WERI-Rb-1 (cell line): Measurements from ENCODE around the gene TNFRSF25.

Source experiments
- DNase-seq: peaks from one replicate; pipeline ENCODE4 v3.0.0-alpha.2; 2020
- H3K27ac ChIP-seq: fragments of 250-450 bp; sonication (Bioruptor Pico); 2 replicates; pipeline ENCODE4 v1.5.1; 2020; ENCODE audit warnings: mild to moderate bottlenecking, moderate library complexity
- H3K27me3 ChIP-seq: fragments of 250-450 bp; sonication (Bioruptor Pico); 2 replicates; pipeline ENCODE4 v1.5.1; 2021; ENCODE audit warnings: mild to moderate bottlenecking, low read depth, moderate library complexity; ENCODE audit not compliant: insufficient read depth, severe bottlenecking
- H3K36me3 ChIP-seq: fragments of 250-450 bp; sonication (Bioruptor Pico); 2 replicates; pipeline ENCODE4 v1.5.1; 2020; ENCODE audit warnings: mild to moderate bottlenecking, moderate library complexity
- H3K4me3 ChIP-seq: 2 replicates; pipeline ENCODE4 v1.5.1; 2011; ENCODE audit warnings: low read depth, mild to moderate bottlenecking, control low read depth, low read length
- H3K9me3 ChIP-seq: fragments of 250-450 bp; sonication (Bioruptor Pico); 2 replicates; pipeline ENCODE4 v1.5.1; 2021; ENCODE audit warnings: mild to moderate bottlenecking, moderate library complexity; ENCODE audit not compliant: severe bottlenecking
- CTCF ChIP-seq: IDR thresholded peaks from 2 replicates; pipeline ENCODE4 v1.5.1; 2011; ENCODE audit warnings: low read depth, mild to moderate bottlenecking, control low read depth, inconsistent platforms, low read length

The TNFRSF25 gene

GRCh38 chr1:6445062-6445763, 20.8 kb downstream of the TNFRSF25 start:
- TF ChIP-seq CTCF: peak; percentile 52
- H3K27ac ChIP-seq: no peak overlapping the region
- no peaks in the 10 kb centered on the region for H3K27me3 ChIP-seq
- no peaks in the 10 kb centered on the region for H3K36me3 ChIP-seq
- no peak overlapping the region for H3K4me3 ChIP-seq
- peak; percentile 48 for DNase-seq
- H3K9me3 ChIP-seq: no peaks in the 10 kb centered on the region

GRCh38 chr1:6444377-6444776, 21.6 kb downstream of the TNFRSF25 start:
- DNase-seq: no peak
- Histone ChIP-seq H3K27me3 (no peaks in the 10 kb centered on the region), H3K27ac (no peak overlapping the region), H3K9me3 (no peaks in the 10 kb centered on the region), H3K36me3 (no peaks in the 10 kb centered on the region), H3K4me3 (no peak overlapping the region)
- no peak for TF ChIP-seq CTCF

GRCh38 chr1:6443339-6444115, 22.4 kb downstream of the TNFRSF25 start:
- Histone ChIP-seq H3K27ac (no peak overlapping the region), H3K27me3 (no peaks in the 10 kb centered on the region), H3K9me3 (no peaks in the 10 kb centered on the region), H3K4me3 (no peak overlapping the region), H3K36me3 (no peaks in the 10 kb centered on the region)
- DNase-seq: no peak
- no peak for TF ChIP-seq CTCF

- Histone ChIP-seq H3K27me3 (no peaks in the 10 kb centered on the region), H3K27ac (no peak overlapping the region), H3K9me3 (no peaks in the 10 kb centered on the region), H3K36me3 (no peaks in the 10 kb centered on the region), H3K4me3 (no peak overlapping the region)
- TF ChIP-seq CTCF: no peak
- DNase-seq: no peak
Measured at GRCh38 chr1:6441586-6441985, 24.4 kb downstream of the TNFRSF25 start.

GRCh38 chr1:6440198-6441126, 25.5 kb downstream of the TNFRSF25 start:
- Histone ChIP-seq H3K36me3 (no peaks in the 10 kb centered on the region), H3K27me3 (no peaks in the 10 kb centered on the region), H3K9me3 (no peaks in the 10 kb centered on the region), H3K4me3 (peak overlapping the region; percentile 42), H3K27ac (no peak overlapping the region; the same call in 1 of the 2 replicates)
- peak; percentile 65 for TF ChIP-seq CTCF
- peak; percentile 89 for DNase-seq
